Stomach (tissue), 4 donors: ENCODE results near the gene C20orf202.

Experiments
- CTCF ChIP-seq, 7 experiments: fragments of 450-650 bp in 4 of 7; fragments of 200-600 bp in 3 of 7; sonication (generic) in 3 of 7; IDR thresholded peaks; one replicate each; pipeline ENCODE4 v1.5.1; 2016 to 2019; ENCODE audit warnings: antibody characterized with exemption in 7 of 7, control low read depth in 2 of 7, mild to moderate bottlenecking in 1 of 7
- POLR2A ChIP-seq, 4 donors: fragments of 450-650 bp; IDR thresholded peaks; one replicate each; pipeline ENCODE4 v1.6.1; 2016; ENCODE audit warnings: antibody characterized with exemption in 4 of 4, control low read depth in 2 of 4, mild to moderate bottlenecking in 1 of 4, moderate library complexity in 1 of 4
- POLR2AphosphoS5 ChIP-seq, 3 donors: sonication (generic); formaldehyde crosslinking; IDR thresholded peaks; one replicate each; pipeline ENCODE4 v1.6.1; 2016; ENCODE audit warnings: antibody characterized with exemption in 3 of 3

DNA sequence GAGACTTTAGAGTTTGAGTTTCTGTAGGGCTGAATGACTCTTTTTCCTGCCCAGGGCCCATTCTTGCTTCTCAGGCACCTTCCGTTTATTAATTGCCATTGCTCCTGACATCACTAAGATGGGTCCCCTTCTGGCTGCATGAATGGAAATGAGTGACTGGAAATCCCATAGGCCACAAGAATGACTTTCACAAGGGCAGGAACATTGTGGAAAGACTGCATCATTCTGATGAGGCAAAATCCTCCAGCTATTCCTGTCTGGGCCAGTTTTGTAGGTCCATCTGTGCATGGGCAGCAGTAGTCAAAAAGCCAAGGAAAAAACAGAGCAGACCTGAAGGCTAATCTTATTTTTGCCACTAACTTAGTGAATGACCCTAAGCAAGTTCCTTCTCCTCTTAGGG, 37.7 kb upstream of the C20orf202 start:
- TF ChIP-seq CTCF (IDR thresholded peaks at IDR 0.05) (no peak), POLR2A (IDR thresholded peaks at IDR 0.05) (no peak), POLR2AphosphoS5 (IDR thresholded peaks at IDR 0.05) (no peak)
